Spleen (tissue), 7 donors: Measurements from ENCODE around the gene SLF1.

Source experiments
- POLR2A ChIP-seq, 3 donors: fragments of 450-650 bp; IDR thresholded peaks; one replicate each; pipeline ENCODE4 v1.5.1; 2017; ENCODE audit warnings: antibody characterized with exemption in 3 of 3, mild to moderate bottlenecking in 1 of 3
- TF ChIP-seq, protein P1 (sequence below), 11 experiments: fragments of 200-600 bp in 7 of 11; fragments of 450-650 bp in 4 of 11; sonication (generic) in 4 of 11; IDR thresholded peaks in 8 of 11; conservative IDR thresholded peaks in 3 of 11; 1 replicate in 7 of 11; 2 replicates in 4 of 11; pipeline versions ENCODE4 v1.4.0 to v1.8.0; 2016 to 2021; ENCODE audit warnings: antibody characterized with exemption in 11 of 11, inconsistent platforms in 4 of 11, mild to moderate bottlenecking in 1 of 11
- donor health status: DM: no; HTN: no; CAD: no; lungs with moderate emphysema.
- donor health status: DM: no; HTN: no; CAD: no.
- donor health status: DM: no; HTN: no; CAD: no.

DNA sequence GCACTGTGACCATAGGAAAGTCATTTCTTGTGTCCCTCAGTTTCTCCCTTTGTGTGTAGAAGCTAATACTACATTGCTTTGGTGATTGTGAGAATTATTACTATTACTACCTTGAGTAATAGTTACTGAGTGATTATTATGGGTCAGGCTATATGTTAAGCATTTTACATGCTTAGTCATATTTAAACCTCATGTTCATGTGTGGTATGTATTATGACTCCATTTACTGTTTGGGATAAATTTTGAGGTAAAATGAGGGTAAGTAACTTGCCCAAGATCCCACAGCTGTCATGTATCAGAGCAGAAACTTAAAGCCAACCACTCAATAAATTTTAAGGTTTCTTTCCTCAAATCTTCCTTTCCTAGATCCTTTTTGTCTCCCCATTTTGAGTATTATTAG is 28.3 kb downstream of the SLF1 start:
- TF ChIP-seq, protein P1, sequence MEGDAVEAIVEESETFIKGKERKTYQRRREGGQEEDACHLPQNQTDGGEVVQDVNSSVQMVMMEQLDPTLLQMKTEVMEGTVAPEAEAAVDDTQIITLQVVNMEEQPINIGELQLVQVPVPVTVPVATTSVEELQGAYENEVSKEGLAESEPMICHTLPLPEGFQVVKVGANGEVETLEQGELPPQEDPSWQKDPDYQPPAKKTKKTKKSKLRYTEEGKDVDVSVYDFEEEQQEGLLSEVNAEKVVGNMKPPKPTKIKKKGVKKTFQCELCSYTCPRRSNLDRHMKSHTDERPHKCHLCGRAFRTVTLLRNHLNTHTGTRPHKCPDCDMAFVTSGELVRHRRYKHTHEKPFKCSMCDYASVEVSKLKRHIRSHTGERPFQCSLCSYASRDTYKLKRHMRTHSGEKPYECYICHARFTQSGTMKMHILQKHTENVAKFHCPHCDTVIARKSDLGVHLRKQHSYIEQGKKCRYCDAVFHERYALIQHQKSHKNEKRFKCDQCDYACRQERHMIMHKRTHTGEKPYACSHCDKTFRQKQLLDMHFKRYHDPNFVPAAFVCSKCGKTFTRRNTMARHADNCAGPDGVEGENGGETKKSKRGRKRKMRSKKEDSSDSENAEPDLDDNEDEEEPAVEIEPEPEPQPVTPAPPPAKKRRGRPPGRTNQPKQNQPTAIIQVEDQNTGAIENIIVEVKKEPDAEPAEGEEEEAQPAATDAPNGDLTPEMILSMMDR (IDR thresholded peaks at IDR 0.05 in 8 of 11, conservative IDR thresholded peaks at IDR 0.05 in 3 of 11): no peak
- TF ChIP-seq POLR2A (IDR thresholded peaks at IDR 0.05): no peak
